ENCODE data around the gene HPSE2.
"Not testable (repeated sequence)": the region's sequence is repeated elsewhere in the genome, so short reads cannot be mapped to it uniquely, and the experiment has no call there.

HPSE2 gene

DNA sequence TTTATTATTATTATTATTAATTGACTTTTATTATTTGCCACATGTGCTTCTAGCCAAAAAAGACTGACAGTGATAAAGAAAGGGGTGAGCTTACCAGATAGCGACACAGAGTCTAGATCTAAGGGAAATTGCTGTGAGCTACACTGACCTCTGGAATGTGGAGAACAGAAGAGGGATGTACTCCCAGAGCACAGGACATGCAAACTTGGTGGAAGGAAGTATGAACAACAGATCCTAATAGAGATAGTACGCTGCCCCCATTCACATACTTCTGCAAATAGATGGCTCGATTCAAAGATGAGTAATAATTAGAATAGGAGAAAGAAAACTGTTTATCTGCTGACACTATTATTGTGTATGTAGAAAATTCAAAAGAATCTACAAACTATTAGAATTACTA lies 679.6 kb downstream of the HPSE2 start:
- H3K9me2 ChIP-seq (replicated peaks; ENCODE audit: insufficient read depth, low read length) = no peaks in the 10 kb centered on the region
- H3K79me2 ChIP-seq (ENCODE audit: insufficient read depth, low read length) = no peaks in the 10 kb centered on the region
- no peak overlapping the region for H3K9ac ChIP-seq (ENCODE audit: low read length)
- H3K4me2 ChIP-seq (ENCODE audit: low read depth, low read length, poor library complexity, severe bottlenecking) = no peak overlapping the region
- no peaks in the 10 kb centered on the region for H3F3A ChIP-seq (ENCODE audit: insufficient read depth)
- H3K9me3 ChIP-seq (ENCODE audit: insufficient read depth, low read length) = no peaks in the 10 kb centered on the region
- H2AFZ ChIP-seq (ENCODE audit: low read depth, low read length, severe bottlenecking) = no peak overlapping the region
- no peaks in the 10 kb centered on the region for H3K27me3 ChIP-seq (ENCODE audit: low read length)
- TF ChIP-seq CTCF (IDR thresholded peaks at IDR 0.05; ENCODE audit: insufficient read depth, low read length, poor library complexity, severe bottlenecking) (no peak), EZH2phosphoT487 (conservative IDR thresholded peaks at IDR 0.05; ENCODE audit: low read length) (no peak)
- no peaks in the 10 kb centered on the region for H3K36me3 ChIP-seq (ENCODE audit: low read length)
- no peaks in the 10 kb centered on the region for H4K20me1 ChIP-seq (ENCODE audit: low read depth, low read length)
- H3K27ac ChIP-seq (ENCODE audit: low read depth, low read length) = no peak overlapping the region
- no peak overlapping the region for H3K4me3 ChIP-seq (ENCODE audit: insufficient read depth, low read length, poor library complexity, severe bottlenecking)

GRCh38 chr10:98555021-98555619 lies 680.5 kb downstream of the HPSE2 start:
- no peak overlapping the region for H3K27ac ChIP-seq (ENCODE audit: low read depth, low read length)
- H4K20me1 ChIP-seq (ENCODE audit: low read depth, low read length) = no peaks in the 10 kb centered on the region
- no peak overlapping the region for H3K4me3 ChIP-seq (ENCODE audit: insufficient read depth, low read length, poor library complexity, severe bottlenecking)
- no peaks in the 10 kb centered on the region for H3K9me3 ChIP-seq (ENCODE audit: insufficient read depth, low read length)
- H3F3A ChIP-seq (ENCODE audit: insufficient read depth) = no peaks in the 10 kb centered on the region
- no peak overlapping the region for H3K9ac ChIP-seq (ENCODE audit: low read length)
- no peaks in the 10 kb centered on the region for H3K36me3 ChIP-seq (ENCODE audit: low read length)
- H2AFZ ChIP-seq (ENCODE audit: low read depth, low read length, severe bottlenecking) = no peak overlapping the region
- H3K9me2 ChIP-seq (replicated peaks; ENCODE audit: insufficient read depth, low read length) = no peaks in the 10 kb centered on the region
- no peak overlapping the region for H3K4me2 ChIP-seq (ENCODE audit: low read depth, low read length, poor library complexity, severe bottlenecking)
- H3K79me2 ChIP-seq (ENCODE audit: insufficient read depth, low read length) = no peaks in the 10 kb centered on the region
- H3K27me3 ChIP-seq (ENCODE audit: low read length) = no peaks in the 10 kb centered on the region
- TF ChIP-seq EZH2phosphoT487 (conservative IDR thresholded peaks at IDR 0.05; ENCODE audit: low read length) (no peak), CTCF (IDR thresholded peaks at IDR 0.05; ENCODE audit: insufficient read depth, low read length, poor library complexity, severe bottlenecking) (no peak)

- H3K27ac ChIP-seq (ENCODE audit: low read depth, low read length); H2AFZ ChIP-seq (ENCODE audit: low read depth, low read length, severe bottlenecking); H3F3A ChIP-seq (ENCODE audit: insufficient read depth); H3K9me2 ChIP-seq (replicated peaks; ENCODE audit: insufficient read depth, low read length); H3K9ac ChIP-seq (ENCODE audit: low read length); H4K20me1 ChIP-seq (ENCODE audit: low read depth, low read length); H3K27me3 ChIP-seq (ENCODE audit: low read length); H3K4me2 ChIP-seq (ENCODE audit: low read depth, low read length, poor library complexity, severe bottlenecking); H3K4me3 ChIP-seq (ENCODE audit: insufficient read depth, low read length, poor library complexity, severe bottlenecking); H3K9me3 ChIP-seq (ENCODE audit: insufficient read depth, low read length); H3K79me2 ChIP-seq (ENCODE audit: insufficient read depth, low read length); H3K36me3 ChIP-seq (ENCODE audit: low read length): not testable (repeated sequence)
Measured at GRCh38 chr10:98541561-98541960, 694.1 kb downstream of the HPSE2 start.

DNA sequence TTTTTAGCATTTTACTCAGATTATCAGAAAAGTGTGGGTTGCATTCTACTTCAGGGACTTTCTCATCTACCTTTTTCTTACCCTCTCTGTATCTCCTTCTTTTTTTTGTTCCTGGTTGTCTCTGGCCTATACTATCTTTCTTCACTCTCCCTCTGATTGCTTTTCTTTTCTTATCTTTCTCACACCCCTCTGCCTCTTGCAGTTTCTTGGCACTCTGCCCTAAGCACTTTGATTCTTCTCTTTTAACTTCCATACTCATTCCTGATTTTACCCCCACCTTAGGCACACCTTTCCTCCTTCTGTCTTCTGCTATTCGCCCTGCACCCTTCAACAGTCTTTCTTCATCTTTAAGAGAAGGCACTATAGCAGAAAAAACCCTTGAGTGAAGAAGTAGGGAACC lies 696.1 kb downstream of the HPSE2 start:
- H3K9ac ChIP-seq (ENCODE audit: low read length) = no peak overlapping the region
- H3K27me3 ChIP-seq (ENCODE audit: low read length) = no peaks in the 10 kb centered on the region
- H3F3A ChIP-seq (ENCODE audit: insufficient read depth) = no peaks in the 10 kb centered on the region
- no peak overlapping the region for H3K4me2 ChIP-seq (ENCODE audit: low read depth, low read length, poor library complexity, severe bottlenecking)
- H3K9me2 ChIP-seq (replicated peaks; ENCODE audit: insufficient read depth, low read length) = no peaks in the 10 kb centered on the region
- TF ChIP-seq EZH2phosphoT487 (conservative IDR thresholded peaks at IDR 0.05; ENCODE audit: low read length) (no peak), CTCF (IDR thresholded peaks at IDR 0.05; ENCODE audit: insufficient read depth, low read length, poor library complexity, severe bottlenecking) (no peak)
- H3K27ac ChIP-seq (ENCODE audit: low read depth, low read length) = no peak overlapping the region
- H3K4me3 ChIP-seq (ENCODE audit: insufficient read depth, low read length, poor library complexity, severe bottlenecking) = no peak overlapping the region
- no peaks in the 10 kb centered on the region for H4K20me1 ChIP-seq (ENCODE audit: low read depth, low read length)
- no peaks in the 10 kb centered on the region for H3K9me3 ChIP-seq (ENCODE audit: insufficient read depth, low read length)
- no peaks in the 10 kb centered on the region for H3K79me2 ChIP-seq (ENCODE audit: insufficient read depth, low read length)
- no peak overlapping the region for H2AFZ ChIP-seq (ENCODE audit: low read depth, low read length, severe bottlenecking)
- H3K36me3 ChIP-seq (ENCODE audit: low read length) = no peaks in the 10 kb centered on the region
